A673 (cell line): ENCODE results near the gene PPFIA2.

Experiments used
- EZH2 ChIP-seq: fragments of 200-600 bp; sonication (generic); IDR thresholded peaks from 2 replicates; pipeline ENCODE4 v1.6.1; 2017; ENCODE audit warnings: borderline replicate concordance, low read depth, mild to moderate bottlenecking, mixed read lengths, antibody characterized with exemption, low read length; ENCODE audit not compliant: poor library complexity, severe bottlenecking
- TF ChIP-seq, protein P1 (sequence below): fragments of 300-800, 200-600 bp; sonication (generic); conservative IDR thresholded peaks from 2 replicates; pipeline ENCODE4 v1.5.1; 2017; ENCODE audit warnings: low read depth, mild to moderate bottlenecking, antibody characterized with exemption, low read length, moderate library complexity, mixed read lengths

DNA sequence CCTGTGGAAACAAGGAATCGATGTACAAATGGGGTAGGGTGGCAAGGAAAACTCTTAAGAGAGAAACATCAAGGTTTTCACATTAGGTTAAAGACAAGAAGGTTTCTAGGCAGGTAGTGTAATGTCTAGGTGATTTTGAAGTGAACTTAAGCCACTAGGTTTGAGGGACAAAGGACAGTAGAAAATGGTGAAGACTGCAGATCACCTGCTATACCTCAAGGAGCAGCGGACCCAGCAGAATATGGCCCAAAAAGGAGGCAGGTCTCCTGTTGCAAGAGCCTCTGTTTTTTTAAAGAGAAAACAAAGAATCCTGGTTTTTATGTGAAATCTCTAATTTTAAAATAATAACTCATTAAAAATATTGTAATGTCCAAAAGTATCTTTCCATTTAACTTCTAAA lies 503.2 kb downstream of the PPFIA2 start:
- no peak for TF ChIP-seq EZH2
- TF ChIP-seq, protein P1, sequence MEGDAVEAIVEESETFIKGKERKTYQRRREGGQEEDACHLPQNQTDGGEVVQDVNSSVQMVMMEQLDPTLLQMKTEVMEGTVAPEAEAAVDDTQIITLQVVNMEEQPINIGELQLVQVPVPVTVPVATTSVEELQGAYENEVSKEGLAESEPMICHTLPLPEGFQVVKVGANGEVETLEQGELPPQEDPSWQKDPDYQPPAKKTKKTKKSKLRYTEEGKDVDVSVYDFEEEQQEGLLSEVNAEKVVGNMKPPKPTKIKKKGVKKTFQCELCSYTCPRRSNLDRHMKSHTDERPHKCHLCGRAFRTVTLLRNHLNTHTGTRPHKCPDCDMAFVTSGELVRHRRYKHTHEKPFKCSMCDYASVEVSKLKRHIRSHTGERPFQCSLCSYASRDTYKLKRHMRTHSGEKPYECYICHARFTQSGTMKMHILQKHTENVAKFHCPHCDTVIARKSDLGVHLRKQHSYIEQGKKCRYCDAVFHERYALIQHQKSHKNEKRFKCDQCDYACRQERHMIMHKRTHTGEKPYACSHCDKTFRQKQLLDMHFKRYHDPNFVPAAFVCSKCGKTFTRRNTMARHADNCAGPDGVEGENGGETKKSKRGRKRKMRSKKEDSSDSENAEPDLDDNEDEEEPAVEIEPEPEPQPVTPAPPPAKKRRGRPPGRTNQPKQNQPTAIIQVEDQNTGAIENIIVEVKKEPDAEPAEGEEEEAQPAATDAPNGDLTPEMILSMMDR = no peak
